ENCODE data around the gene DMXL1.
"Not testable (repeated sequence)": the region's sequence is repeated elsewhere in the genome, so short reads cannot be mapped to it uniquely, and the experiment has no call there.

The DMXL1 gene

GRCh38 chr5:119123280-119123679 is 52.4 kb downstream of the DMXL1 start:
- no peak overlapping the region for H3K4me3 ChIP-seq (ENCODE audit: low read length)
- TF ChIP-seq ZNF274 (IDR thresholded peaks at IDR 0.05; ENCODE audit: low read depth, low read length), result no peak

- H3K4me3 ChIP-seq (ENCODE audit: low read length), result no peak overlapping the region
- no peak for TF ChIP-seq ZNF274 (IDR thresholded peaks at IDR 0.05; ENCODE audit: low read depth, low read length)
Measured at GRCh38 chr5:119129770-119130169, 58.9 kb downstream of the DMXL1 start.

GRCh38 chr5:119131530-119132304 is 60.8 kb downstream of the DMXL1 start:
- no peak for TF ChIP-seq ZNF274 (IDR thresholded peaks at IDR 0.05; ENCODE audit: low read depth, low read length)
- no peak overlapping the region for H3K4me3 ChIP-seq (ENCODE audit: low read length)

- not testable (repeated sequence) for H3K4me3 ChIP-seq (ENCODE audit: low read length)
Measured at GRCh38 chr5:119135743-119136142, 64.9 kb downstream of the DMXL1 start.

DNA sequence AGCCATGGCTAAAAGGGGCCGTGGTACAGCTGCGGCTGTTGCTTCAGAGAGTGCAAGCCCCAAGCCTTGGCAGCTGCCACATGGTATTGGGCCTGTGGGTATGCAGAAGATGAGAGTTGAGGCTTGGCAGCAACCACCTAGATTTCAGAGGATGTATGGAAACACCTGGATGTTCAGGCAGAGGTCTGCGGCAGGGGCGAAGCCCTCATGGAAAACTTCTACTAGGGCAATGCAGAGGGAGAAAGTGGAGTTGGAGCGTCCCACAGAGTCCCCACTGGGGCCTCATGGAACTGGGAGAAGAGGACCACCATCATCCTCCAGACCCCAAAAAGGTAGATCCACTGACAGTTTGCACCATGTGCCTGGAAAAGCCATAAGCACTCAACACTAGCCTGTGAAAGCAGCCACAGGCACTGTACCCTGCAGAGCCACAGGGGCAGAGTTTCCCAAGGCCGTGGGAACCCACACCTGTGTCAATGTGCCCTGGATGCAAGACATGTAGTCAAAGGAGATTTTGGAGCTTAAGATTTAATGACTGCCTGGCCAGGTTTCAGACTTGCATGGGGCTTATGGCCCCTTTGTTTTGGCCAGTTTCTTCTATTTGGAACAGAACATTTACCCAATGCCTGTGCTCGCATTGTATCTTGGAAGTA is 65.9 kb downstream of the DMXL1 start:
- no peak for TF ChIP-seq ZNF274 (IDR thresholded peaks at IDR 0.05; ENCODE audit: low read depth, low read length)
- no peak overlapping the region for H3K4me3 ChIP-seq (ENCODE audit: low read length)

DNA sequence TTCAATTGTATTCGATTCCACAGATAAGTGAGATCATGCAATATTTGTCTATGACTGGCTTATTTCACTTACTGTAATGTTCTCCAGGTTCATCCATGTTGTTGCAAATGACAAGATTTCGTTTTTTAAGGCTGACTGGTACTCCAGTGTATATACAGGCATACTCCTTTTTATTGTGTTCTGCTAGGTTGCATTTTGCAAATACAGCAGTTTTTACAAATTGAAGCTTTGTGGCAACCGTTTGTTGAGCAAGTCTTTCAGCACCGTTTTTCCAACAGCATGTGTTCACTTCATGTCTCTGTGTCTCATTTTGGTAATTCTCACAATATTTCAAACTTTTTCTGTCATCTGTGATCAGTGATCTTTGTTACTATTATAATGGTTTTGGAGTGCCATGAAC is 82.7 kb downstream of the DMXL1 start:
- H3K4me3 ChIP-seq (ENCODE audit: low read length), result no peak overlapping the region
- no peak for TF ChIP-seq ZNF274 (IDR thresholded peaks at IDR 0.05; ENCODE audit: low read depth, low read length)

DNA sequence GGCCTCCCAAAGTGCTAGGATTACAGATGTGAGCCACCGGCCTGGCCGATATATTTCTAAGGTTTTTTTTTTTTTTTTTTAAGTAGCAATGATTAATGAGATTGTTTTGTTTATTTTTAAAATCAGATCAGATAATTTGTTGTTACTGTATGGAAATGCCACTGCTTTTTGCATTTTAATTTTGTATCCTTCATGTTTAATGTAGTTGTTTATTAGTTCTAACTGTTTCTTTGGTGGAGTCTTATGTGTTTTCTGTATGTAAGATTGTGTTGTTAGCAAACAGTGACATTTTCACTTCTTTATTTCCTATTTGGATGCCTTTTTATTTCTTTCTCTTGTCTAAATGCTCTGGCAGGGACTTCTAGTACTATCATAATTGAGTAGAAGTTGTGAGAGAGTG is 87.3 kb downstream of the DMXL1 start:
- no peak overlapping the region for H3K4me3 ChIP-seq (ENCODE audit: low read length)
- no peak for TF ChIP-seq ZNF274 (IDR thresholded peaks at IDR 0.05; ENCODE audit: low read depth, low read length)

GRCh38 chr5:119161430-119161829 is 90.5 kb downstream of the DMXL1 start:
- no peak for TF ChIP-seq ZNF274 (IDR thresholded peaks at IDR 0.05; ENCODE audit: low read depth, low read length)
- no peak overlapping the region for H3K4me3 ChIP-seq (ENCODE audit: low read length)

- H3K4me3 ChIP-seq (ENCODE audit: low read length), result no peak overlapping the region
- TF ChIP-seq ZNF274 (IDR thresholded peaks at IDR 0.05; ENCODE audit: low read depth, low read length), result no peak
Measured at GRCh38 chr5:119166026-119166425, 95.1 kb downstream of the DMXL1 start.

GRCh38 chr5:119168401-119168800 is 97.5 kb downstream of the DMXL1 start:
- no peak overlapping the region for H3K4me3 ChIP-seq (ENCODE audit: low read length)
- no peak for TF ChIP-seq ZNF274 (IDR thresholded peaks at IDR 0.05; ENCODE audit: low read depth, low read length)

DNA sequence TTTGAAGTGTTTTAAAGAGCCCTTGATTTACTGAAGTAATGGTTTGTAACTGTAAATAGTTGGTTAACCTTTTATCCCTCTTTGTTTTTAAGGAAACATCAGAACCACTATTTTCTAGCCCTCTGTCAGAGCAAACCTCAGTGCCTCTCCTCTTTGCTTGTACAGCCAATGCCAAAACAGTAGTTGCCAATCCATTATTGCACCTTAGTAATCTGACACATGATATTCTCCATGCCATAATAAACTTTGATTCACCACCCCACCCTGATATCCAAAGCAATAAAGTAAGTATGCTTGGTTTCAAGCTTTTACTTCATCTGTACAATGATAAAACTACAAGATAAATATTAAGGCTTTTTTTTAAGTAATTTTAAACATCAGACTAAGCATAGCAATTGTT is 100.8 kb downstream of the DMXL1 start:
- H3K4me3 ChIP-seq (ENCODE audit: low read length), result no peak overlapping the region
- no peak for TF ChIP-seq ZNF274 (IDR thresholded peaks at IDR 0.05; ENCODE audit: low read depth, low read length)

GRCh38 chr5:119174578-119175163 is 103.8 kb downstream of the DMXL1 start:
- no peak overlapping the region for H3K4me3 ChIP-seq (ENCODE audit: low read length)
- no peak for TF ChIP-seq ZNF274 (IDR thresholded peaks at IDR 0.05; ENCODE audit: low read depth, low read length)

DNA sequence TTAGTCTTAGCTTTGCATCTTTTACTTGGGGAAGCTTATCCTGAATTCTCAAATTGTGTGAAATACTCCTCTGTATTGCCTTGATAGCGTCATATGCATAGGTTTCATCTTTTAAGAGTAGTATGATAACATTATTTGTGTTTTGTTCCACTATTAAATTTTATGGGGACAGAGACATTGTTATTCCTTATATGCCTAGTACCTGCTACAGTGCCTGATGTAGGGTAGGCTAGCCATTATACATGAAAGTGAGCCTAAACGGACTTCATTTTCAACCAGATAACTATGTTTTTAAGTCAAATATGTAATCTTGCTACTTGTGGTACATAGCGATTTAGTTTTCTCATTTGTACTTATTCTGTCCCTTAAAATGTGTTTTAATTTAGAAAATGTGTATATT is 105.9 kb downstream of the DMXL1 start:
- TF ChIP-seq ZNF274 (IDR thresholded peaks at IDR 0.05; ENCODE audit: low read depth, low read length), result no peak
- no peak overlapping the region for H3K4me3 ChIP-seq (ENCODE audit: low read length)

DNA sequence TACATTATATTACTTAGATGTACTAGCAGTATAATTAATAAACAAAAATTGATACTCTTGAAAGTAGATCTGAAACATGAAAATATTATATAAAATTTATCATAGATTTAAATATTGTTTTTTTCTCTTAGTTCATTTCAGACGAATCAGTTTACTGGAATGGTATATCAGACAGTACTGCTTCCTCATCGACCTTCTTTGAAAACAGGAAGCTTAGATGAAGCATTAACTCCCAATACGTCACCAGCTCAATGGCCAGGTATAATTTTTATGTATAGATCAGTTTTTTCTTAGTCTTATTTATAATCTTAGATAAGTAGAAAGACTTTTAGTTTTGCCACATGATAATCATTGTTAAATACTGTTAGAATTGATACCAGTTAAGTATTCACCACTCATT is 106.3 kb downstream of the DMXL1 start:
- H3K4me3 ChIP-seq (ENCODE audit: low read length), result no peak overlapping the region
- no peak for TF ChIP-seq ZNF274 (IDR thresholded peaks at IDR 0.05; ENCODE audit: low read depth, low read length)

DNA sequence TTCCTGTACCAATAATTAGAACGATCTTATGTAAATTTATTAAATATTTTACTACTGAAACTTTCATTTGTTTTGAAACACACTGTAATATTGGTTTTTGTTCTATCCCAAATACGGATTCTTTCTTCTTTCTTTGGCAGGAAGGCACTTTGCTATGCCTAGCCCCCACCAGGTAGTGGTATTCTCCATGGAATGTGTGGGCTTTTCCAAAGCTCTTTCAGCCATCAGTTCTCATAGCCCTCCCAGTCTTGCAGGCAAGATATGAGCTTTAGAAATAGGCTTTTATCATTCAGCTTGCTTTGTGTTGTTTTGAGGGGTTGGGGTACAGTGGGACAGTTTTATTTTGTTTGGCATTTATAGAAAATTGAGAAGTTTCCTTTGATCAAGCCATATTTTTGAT is 107.5 kb downstream of the DMXL1 start:
- H3K4me3 ChIP-seq (ENCODE audit: low read length), result no peak overlapping the region
- TF ChIP-seq ZNF274 (IDR thresholded peaks at IDR 0.05; ENCODE audit: low read depth, low read length), result no peak
